OCI-LY7 (cell line): Measurements from ENCODE around the gene OTUD3. TPM values are rescaled to one million over a fixed set of nuclear protein-coding genes. Genes with fewer than 3 reads are reported as not detected.

Experiments used
- BruUV-seq: library from RNA; stranded (reverse); fragments of 400-500 nt; replicated peaks from 2 replicates; lab custom pipeline; 2021; lab: Mats Ljungman, UMichigan
- CTCF ChIA-PET: fragments of 300-600 bp; sonication (Branson Sonifier 250); formaldehyde crosslinking; loops from one replicate; lab custom pipeline; 2022; ENCODE audit warnings: antibody characterized with exemption; ENCODE audit not compliant: unreplicated experiment; lab: Charles Lee
- POLR2A ChIA-PET: fragments of 300-600 bp; sonication (Branson Sonifier 250); formaldehyde crosslinking; loops from one replicate; lab custom pipeline; 2022; ENCODE audit warnings: antibody characterized with exemption; lab: Charles Lee
- DNase-seq: peaks from one replicate; pipeline ENCODE4 v3.0.0-alpha.2; 2015; ENCODE audit warnings: low spot score
- H2AFZ ChIP-seq: fragments of 200-600 bp; sonication (generic), shearing (Covaris generic); 2 replicates; pipeline ENCODE4 v1.6.1; 2014; ENCODE audit warnings: mild to moderate bottlenecking, antibody characterized with exemption, low read length, moderate library complexity
- H3K27ac ChIP-seq: fragments of 200-600 bp; sonication (generic); 2 replicates; pipeline ENCODE4 v1.5.1; 2014; ENCODE audit warnings: mixed run types, low read depth, mild to moderate bottlenecking, moderate library complexity, low read length, inconsistent platforms; ENCODE audit not compliant: poor library complexity, severe bottlenecking
- H3K36me3 ChIP-seq: fragments of 200-600 bp; sonication (generic); 2 replicates; pipeline ENCODE4 v1.6.1; 2014; ENCODE audit warnings: mild to moderate bottlenecking, antibody characterized with exemption, low read length, moderate library complexity, mixed read lengths; ENCODE audit not compliant: insufficient read depth
- H3K4me1 ChIP-seq: fragments of 200-600 bp; sonication (generic); 2 replicates; pipeline ENCODE4 v1.5.1; 2014; ENCODE audit warnings: mild to moderate bottlenecking, low read length; ENCODE audit not compliant: insufficient read depth, poor library complexity, severe bottlenecking
- H3K4me2 ChIP-seq: fragments of 200-600 bp; sonication (generic); 2 replicates; pipeline ENCODE4 v1.6.1; 2014; ENCODE audit warnings: mild to moderate bottlenecking, low read length
- H3K4me3 ChIP-seq: fragments of 200-600 bp; sonication (generic); 2 replicates; pipeline ENCODE4 v1.5.1; 2014; ENCODE audit warnings: mild to moderate bottlenecking, low read depth, low read length; ENCODE audit not compliant: poor library complexity, severe bottlenecking
- H3K79me2 ChIP-seq: fragments of 200-600 bp; sonication (generic); 2 replicates; pipeline ENCODE4 v1.6.1; 2016; ENCODE audit warnings: low read depth, mild to moderate bottlenecking, low read length, moderate library complexity, mixed read lengths; ENCODE audit not compliant: insufficient read depth
- H3K9me2 ChIP-seq: fragments of 200-600 bp; sonication (generic); 2 replicates; pipeline ENCODE4 v1.6.1; 2016; ENCODE audit warnings: mild to moderate bottlenecking, low read length, mixed read lengths; ENCODE audit not compliant: insufficient read depth
- H3K9me3 ChIP-seq: fragments of 200-600 bp; sonication (generic); 2 replicates; pipeline ENCODE4 v1.6.1; 2014; ENCODE audit warnings: mild to moderate bottlenecking, mixed run types, low read length, mixed read lengths
- H4K20me1 ChIP-seq: fragments of 200-600 bp; sonication (generic); 2 replicates; pipeline ENCODE4 v1.6.1; 2014; ENCODE audit warnings: mild to moderate bottlenecking, antibody characterized with exemption, low read length, moderate library complexity, mixed read lengths; ENCODE audit not compliant: insufficient read depth
- CTCF ChIP-seq: fragments of 200-600 bp; sonication (generic); conservative IDR thresholded peaks from 2 replicates; pipeline ENCODE4 v1.5.1; 2014; ENCODE audit warnings: mild to moderate bottlenecking, antibody characterized with exemption, low read length, moderate library complexity, mixed read lengths
- EZH2phosphoT487 ChIP-seq: fragments of 200-600 bp; sonication (generic); IDR thresholded peaks from 2 replicates; pipeline ENCODE4 v1.6.1; 2018; ENCODE audit warnings: low read depth, borderline replicate concordance, mild to moderate bottlenecking, mixed run types, antibody characterized with exemption, low read length, moderate library complexity, mixed read lengths
- intact Hi-C: fragments of 100-400 bp; cut with micrococcal nuclease; formaldehyde crosslinking; loops from one replicate; pipeline ENCODE4 v1.10.0; 2022; ENCODE audit not compliant: unreplicated experiment
- total RNA-seq, 2 experiments: library from RNA; depleted of rRNA in 1 of 2; stranded (reverse); fragments of >200 nt in 1 of 2; shearing (Covaris generic) in 1 of 2; gene quantifications; 2 replicates each; pipeline ENCODE4 v1.2.3, GENCODE V29; 2014 to 2022

The OTUD3 gene
- total RNA-seq, 2 experiments from 2014 or later = 7.3 to 14.7 TPM

- Histone ChIP-seq H3K9me2 (no peaks in the 10 kb centered on the region), H3K4me3 (no peak overlapping the region), H3K4me2 (no peak overlapping the region), H3K9me3 (no peaks in the 10 kb centered on the region), H3K79me2 (peaks cover 37% of the 10 kb centered on the region; the same call in 1 of the 2 replicates), H3K4me1 (no peaks in the 10 kb centered on the region), H3K36me3 (peaks cover 60% of the 10 kb centered on the region), H4K20me1 (no peaks in the 10 kb centered on the region), H2AFZ (no peak overlapping the region), H3K27ac (no peak overlapping the region)
- intact Hi-C loops = no loop called here
- POLR2A ChIA-PET = no interaction called here
- no TSS peak for BruUV-seq
- TF ChIP-seq EZH2phosphoT487 (no peak), CTCF (no peak)
- CTCF ChIA-PET = no interaction called here
- no peak for DNase-seq
Measured at GRCh38 chr1:19889656-19890055, 7.5 kb downstream of the OTUD3 start.

- Histone ChIP-seq H4K20me1 (no peaks in the 10 kb centered on the region), H3K27ac (no peak overlapping the region), H3K4me3 (no peak overlapping the region), H3K4me1 (no peaks in the 10 kb centered on the region), H3K4me2 (no peak overlapping the region), H2AFZ (no peak overlapping the region), H3K9me2 (no peaks in the 10 kb centered on the region), H3K36me3 (peaks cover 78% of the 10 kb centered on the region), H3K79me2 (peaks cover 20% of the 10 kb centered on the region; the same call in 1 of the 2 replicates), H3K9me3 (no peaks in the 10 kb centered on the region)
- no peak for DNase-seq
- TF ChIP-seq EZH2phosphoT487 = no peak
- TF ChIP-seq CTCF = no peak
- intact Hi-C loops = no loop called here
- CTCF ChIA-PET = no interaction called here
- no TSS peak for BruUV-seq
- POLR2A ChIA-PET = no interaction called here
Measured at GRCh38 chr1:19892129-19892528, 9.9 kb downstream of the OTUD3 start.

- intact Hi-C loops = no loop called here
Measured at GRCh38 chr1:19892628-19893168, 10.5 kb downstream of the OTUD3 start.

More at GRCh38 chr1:19892628-19893168, 10.5 kb downstream of the OTUD3 start:
- H3K4me1 ChIP-seq = no peaks in the 10 kb centered on the region
- H3K9me2 ChIP-seq = no peaks in the 10 kb centered on the region
- H2AFZ ChIP-seq = no peak overlapping the region
- H3K79me2 ChIP-seq = peaks cover 16% of the 10 kb centered on the region; the same call in 1 of the 2 replicates
- no peak overlapping the region for H3K4me2 ChIP-seq
- BruUV-seq = no TSS peak
- no peak for DNase-seq
- peaks cover 78% of the 10 kb centered on the region for H3K36me3 ChIP-seq
- ChIA-PET CTCF (no interaction called here), POLR2A (no interaction called here)
- H3K9me3 ChIP-seq = no peaks in the 10 kb centered on the region
- no peak for TF ChIP-seq CTCF
- no peak for TF ChIP-seq EZH2phosphoT487
- H3K4me3 ChIP-seq = no peak overlapping the region
- no peak overlapping the region for H3K27ac ChIP-seq
- H4K20me1 ChIP-seq = no peaks in the 10 kb centered on the region
